ENCODE measurements around the gene JPH3. TPM values are rescaled to one million over a fixed set of nuclear protein-coding genes. Genes with fewer than 3 reads are reported as not detected.

Gene JPH3
- polyA plus RNA-seq, 1 donor (not counting 4 experiments of a cell fraction or from before 2014, with no cell fraction given): not detected

DNA sequence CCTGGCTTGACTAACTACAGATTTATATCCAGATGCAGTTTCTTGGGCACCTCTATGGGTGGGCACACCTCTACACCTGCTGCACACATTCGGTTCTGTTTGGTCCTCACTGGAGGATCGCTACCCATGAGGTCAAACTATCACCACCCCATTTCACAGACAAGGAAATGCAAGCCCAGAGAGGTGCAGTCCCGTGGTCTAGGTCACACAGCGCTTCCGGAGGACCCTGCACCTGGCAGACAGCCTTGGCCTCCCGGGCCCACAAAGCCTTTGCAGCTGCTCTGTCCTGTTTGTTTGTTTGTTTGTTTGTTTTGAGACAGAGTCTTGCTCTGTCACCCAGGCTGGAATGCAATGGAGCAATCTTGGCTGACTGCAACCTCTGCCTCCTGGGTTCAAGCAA lies 39.3 kb upstream of the JPH3 start:
- dilution Hi-C loops (cut with MboI; ENCODE audit: extremely low pct_ligation_motif_present, low sequenced_read_pairs): no loop called here
- peaks cover 3% of the 10 kb centered on the region for H3K9me3 ChIP-seq (ENCODE audit: control insufficient read depth, low read depth, low read length)
- H3K4me3 ChIP-seq (ENCODE audit: control insufficient read depth in 2 of 3, extremely low read depth in 1 of 3, insufficient read depth in 2 of 3, low read depth in 1 of 3, low read length in 3 of 3): no peak overlapping the region
- no peaks in the 10 kb centered on the region for H4K20me1 ChIP-seq (ENCODE audit: control insufficient read depth, extremely low read depth, insufficient read depth, low read length)
- no peaks in the 10 kb centered on the region for H3K4me1 ChIP-seq (ENCODE audit: control insufficient read depth, extremely low read depth, insufficient read depth, low read length)
- no peaks in the 10 kb centered on the region for H3K79me2 ChIP-seq (ENCODE audit: control insufficient read depth, insufficient read depth, low read length)
- no peaks in the 10 kb centered on the region for H3K36me3 ChIP-seq (ENCODE audit: control insufficient read depth in 2 of 2, extremely low read depth in 1 of 2, insufficient read depth in 2 of 2, low read length in 2 of 2)
- no peaks in the 10 kb centered on the region for H3K9me1 ChIP-seq (ENCODE audit: control insufficient read depth, extremely low read depth, insufficient read depth, low read length)
- TF ChIP-seq, protein P1, sequence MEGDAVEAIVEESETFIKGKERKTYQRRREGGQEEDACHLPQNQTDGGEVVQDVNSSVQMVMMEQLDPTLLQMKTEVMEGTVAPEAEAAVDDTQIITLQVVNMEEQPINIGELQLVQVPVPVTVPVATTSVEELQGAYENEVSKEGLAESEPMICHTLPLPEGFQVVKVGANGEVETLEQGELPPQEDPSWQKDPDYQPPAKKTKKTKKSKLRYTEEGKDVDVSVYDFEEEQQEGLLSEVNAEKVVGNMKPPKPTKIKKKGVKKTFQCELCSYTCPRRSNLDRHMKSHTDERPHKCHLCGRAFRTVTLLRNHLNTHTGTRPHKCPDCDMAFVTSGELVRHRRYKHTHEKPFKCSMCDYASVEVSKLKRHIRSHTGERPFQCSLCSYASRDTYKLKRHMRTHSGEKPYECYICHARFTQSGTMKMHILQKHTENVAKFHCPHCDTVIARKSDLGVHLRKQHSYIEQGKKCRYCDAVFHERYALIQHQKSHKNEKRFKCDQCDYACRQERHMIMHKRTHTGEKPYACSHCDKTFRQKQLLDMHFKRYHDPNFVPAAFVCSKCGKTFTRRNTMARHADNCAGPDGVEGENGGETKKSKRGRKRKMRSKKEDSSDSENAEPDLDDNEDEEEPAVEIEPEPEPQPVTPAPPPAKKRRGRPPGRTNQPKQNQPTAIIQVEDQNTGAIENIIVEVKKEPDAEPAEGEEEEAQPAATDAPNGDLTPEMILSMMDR (optimal IDR thresholded peaks at IDR 0.05 in 1 of 3, IDR thresholded peaks at IDR 0.05 in 1 of 3, conservative IDR thresholded peaks at IDR 0.05 in 1 of 3; ENCODE audit: extremely low read depth in 1 of 3, insufficient read depth in 2 of 3, low read length in 3 of 3): no peak
- TF ChIP-seq EZH2 (IDR thresholded peaks at IDR 0.05; ENCODE audit: low read length): no peak
- FAIRE-seq (no peak), DNase-seq (ENCODE audit: low read depth, low spot score) (no peak)
- H3K9ac ChIP-seq (ENCODE audit: control insufficient read depth, extremely low read depth, insufficient read depth, low read length): no peak overlapping the region
- no peak overlapping the region for H3K27ac ChIP-seq (ENCODE audit: control insufficient read depth, insufficient read depth, low read length)
- no peak overlapping the region for H2AFZ ChIP-seq (ENCODE audit: control insufficient read depth, low read length)
- no peaks in the 10 kb centered on the region for H3K27me3 ChIP-seq (ENCODE audit: control insufficient read depth, extremely low read depth, insufficient read depth, low read length)
- no peak overlapping the region for H3K4me2 ChIP-seq (ENCODE audit: control insufficient read depth, extremely low read depth, insufficient read depth, low read depth, low read length)

- Histone ChIP-seq H3K27me3 (ENCODE audit: control insufficient read depth, extremely low read depth, insufficient read depth, low read length) (no peaks in the 10 kb centered on the region), H3K9ac (ENCODE audit: control insufficient read depth, extremely low read depth, insufficient read depth, low read length) (no peak overlapping the region), H4K20me1 (ENCODE audit: control insufficient read depth, extremely low read depth, insufficient read depth, low read length) (no peaks in the 10 kb centered on the region), H3K27ac (ENCODE audit: control insufficient read depth, insufficient read depth, low read length) (no peak overlapping the region), H3K9me1 (ENCODE audit: control insufficient read depth, extremely low read depth, insufficient read depth, low read length) (no peaks in the 10 kb centered on the region), H3K79me2 (ENCODE audit: control insufficient read depth, insufficient read depth, low read length) (no peaks in the 10 kb centered on the region), H3K36me3 (ENCODE audit: control insufficient read depth in 2 of 2, extremely low read depth in 1 of 2, insufficient read depth in 2 of 2, low read length in 2 of 2) (no peaks in the 10 kb centered on the region), H3K4me3 (ENCODE audit: control insufficient read depth in 2 of 3, extremely low read depth in 1 of 3, insufficient read depth in 2 of 3, low read depth in 1 of 3, low read length in 3 of 3) (no peak overlapping the region), H2AFZ (ENCODE audit: control insufficient read depth, low read length) (no peak overlapping the region), H3K4me1 (ENCODE audit: control insufficient read depth, extremely low read depth, insufficient read depth, low read length) (no peaks in the 10 kb centered on the region), H3K4me2 (ENCODE audit: control insufficient read depth, extremely low read depth, insufficient read depth, low read depth, low read length) (no peak overlapping the region), H3K9me3 (ENCODE audit: control insufficient read depth, low read depth, low read length) (peaks cover 3% of the 10 kb centered on the region)
- FAIRE-seq (no peak), DNase-seq (ENCODE audit: low read depth, low spot score) (no peak)
- dilution Hi-C loops (cut with MboI; ENCODE audit: extremely low pct_ligation_motif_present, low sequenced_read_pairs): no loop called here
- no peak for TF ChIP-seq EZH2 (IDR thresholded peaks at IDR 0.05; ENCODE audit: low read length)
- TF ChIP-seq, protein P1 (optimal IDR thresholded peaks at IDR 0.05 in 1 of 3, IDR thresholded peaks at IDR 0.05 in 1 of 3, conservative IDR thresholded peaks at IDR 0.05 in 1 of 3; ENCODE audit: extremely low read depth in 1 of 3, insufficient read depth in 2 of 3, low read length in 3 of 3): no peak
Measured at GRCh38 chr16:87563714-87564523, 38.4 kb upstream of the JPH3 start.
